IPS-18c (cell line): ENCODE measurements around the gene SDHAF3.
"Not testable (repeated sequence)": the region's sequence is repeated elsewhere in the genome, so short reads cannot be mapped to it uniquely, and the experiment has no call there.

ENCODE experiments used
- H3K4me3 ChIP-seq: 2 replicates; pipeline ENCODE4 v1.7.0; 2013; ENCODE audit warnings: low read depth, mild to moderate bottlenecking, low read length, moderate library complexity; ENCODE audit not compliant: insufficient read depth
- H3K9me3 ChIP-seq: one replicate; pipeline ENCODE4 v1.6.1; 2013; ENCODE audit warnings: mild to moderate bottlenecking, low read length, moderate library complexity; ENCODE audit not compliant: control insufficient read depth, insufficient read depth

SDHAF3 gene

GRCh38 chr7:97174303-97174702, 56.8 kb downstream of the SDHAF3 start:
- Histone ChIP-seq H3K9me3 (no peaks in the 10 kb centered on the region), H3K4me3 (no peak overlapping the region)

- H3K9me3 ChIP-seq, result no peaks in the 10 kb centered on the region
- H3K4me3 ChIP-seq, result no peak overlapping the region
Observed at GRCh38 chr7:97179454-97180104, 62.1 kb downstream of the SDHAF3 start.

GRCh38 chr7:97187067-97187466, 69.6 kb downstream of the SDHAF3 start:
- no peak overlapping the region for H3K4me3 ChIP-seq
- H3K9me3 ChIP-seq, result no peaks in the 10 kb centered on the region

GRCh38 chr7:97196174-97196573, 78.7 kb downstream of the SDHAF3 start:
- not testable (repeated sequence) for H3K4me3 ChIP-seq, H3K9me3 ChIP-seq

- H3K4me3 ChIP-seq, result no peak overlapping the region
- no peaks in the 10 kb centered on the region for H3K9me3 ChIP-seq
Observed at GRCh38 chr7:97198596-97198995, 81.1 kb downstream of the SDHAF3 start.

GRCh38 chr7:97200018-97200417, 82.5 kb downstream of the SDHAF3 start:
- Histone ChIP-seq H3K4me3 (no peak overlapping the region), H3K9me3 (no peaks in the 10 kb centered on the region)

GRCh38 chr7:97203957-97204356, 86.5 kb downstream of the SDHAF3 start:
- Histone ChIP-seq H3K9me3 (no peaks in the 10 kb centered on the region), H3K4me3 (no peak overlapping the region)

GRCh38 chr7:97204821-97205220, 87.3 kb downstream of the SDHAF3 start:
- Histone ChIP-seq H3K4me3 (no peak overlapping the region), H3K9me3 (no peaks in the 10 kb centered on the region)

- Histone ChIP-seq H3K4me3 (no peak overlapping the region), H3K9me3 (no peaks in the 10 kb centered on the region)
Observed at GRCh38 chr7:97215556-97215955, 98.1 kb downstream of the SDHAF3 start.

GRCh38 chr7:97218767-97219166, 101.3 kb downstream of the SDHAF3 start:
- H3K9me3 ChIP-seq, result no peaks in the 10 kb centered on the region
- H3K4me3 ChIP-seq, result no peak overlapping the region

GRCh38 chr7:97219237-97219636, 101.7 kb downstream of the SDHAF3 start:
- H3K4me3 ChIP-seq, result no peak overlapping the region
- H3K9me3 ChIP-seq, result no peaks in the 10 kb centered on the region

- no peaks in the 10 kb centered on the region for H3K9me3 ChIP-seq
- no peak overlapping the region for H3K4me3 ChIP-seq
Observed at GRCh38 chr7:97224316-97224715, 106.8 kb downstream of the SDHAF3 start.

GRCh38 chr7:97226541-97226940, 109.0 kb downstream of the SDHAF3 start:
- H3K4me3 ChIP-seq, result no peak overlapping the region
- no peaks in the 10 kb centered on the region for H3K9me3 ChIP-seq
